ENCODE measurements around the gene GRIK4. TPM values are rescaled to one million over a fixed set of nuclear protein-coding genes. Genes with fewer than 3 reads are reported as not detected.
"Not testable (repeated sequence)": the region's sequence is repeated elsewhere in the genome, so short reads cannot be mapped to it uniquely, and the experiment has no call there.

Gene GRIK4
- total RNA-seq, 2 donors from 2014 or later, result not detected

GRCh38 chr11:120786206-120786735 lies 274.7 kb downstream of the GRIK4 start:
- ATAC-seq (replicated peaks), result no peak
- Mint-ChIP-seq H3K27ac (no peak overlapping the region), H3K36me3 (ENCODE audit: low read depth) (no peaks in the 10 kb centered on the region), H3K27me3 (peaks cover 19% of the 10 kb centered on the region), H3K4me3 (no peak overlapping the region), H3K9me3 (no peaks in the 10 kb centered on the region), H3K4me1 (no peaks in the 10 kb centered on the region)

- H3K4me3 Mint-ChIP-seq; ATAC-seq (replicated peaks); H3K36me3 Mint-ChIP-seq (ENCODE audit: low read depth); H3K27ac Mint-ChIP-seq; H3K9me3 Mint-ChIP-seq; H3K4me1 Mint-ChIP-seq: not testable (repeated sequence)
- H3K27me3 Mint-ChIP-seq, result peaks cover 15% of the 10 kb centered on the region
These were observed 275.7 kb downstream of the GRIK4 start for GRCh38 chr11:120787224-120787623.

GRCh38 chr11:120789391-120789790 lies 277.8 kb downstream of the GRIK4 start:
- ATAC-seq (replicated peaks), result no peak
- Mint-ChIP-seq H3K27me3 (peaks cover 8% of the 10 kb centered on the region), H3K4me3 (no peak overlapping the region), H3K36me3 (ENCODE audit: low read depth) (no peaks in the 10 kb centered on the region), H3K9me3 (no peaks in the 10 kb centered on the region), H3K27ac (no peak overlapping the region), H3K4me1 (no peaks in the 10 kb centered on the region)

DNA sequence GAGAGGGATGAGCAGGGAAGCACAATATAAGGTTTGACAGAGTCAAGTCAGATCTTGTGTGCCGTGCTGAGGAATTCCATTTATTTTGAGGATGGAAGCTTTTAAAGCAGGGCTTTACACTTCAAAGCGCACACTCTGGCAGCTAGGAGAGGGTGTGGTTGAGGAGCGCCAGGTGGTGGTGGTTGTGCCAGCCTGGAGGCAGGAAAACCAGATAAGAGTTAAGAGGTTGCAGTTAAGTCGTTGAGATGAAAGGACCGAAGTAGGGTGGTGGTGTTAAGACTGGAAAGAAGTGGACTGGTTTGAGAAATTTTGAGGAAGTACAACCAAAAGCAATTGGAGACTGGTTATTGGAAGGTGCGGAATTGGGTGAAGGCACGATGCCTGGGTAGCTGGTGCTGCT lies 280.8 kb downstream of the GRIK4 start:
- peaks cover 10% of the 10 kb centered on the region for H3K27me3 Mint-ChIP-seq
- no peaks in the 10 kb centered on the region for H3K36me3 Mint-ChIP-seq (ENCODE audit: low read depth)
- H3K27ac Mint-ChIP-seq, result no peak overlapping the region
- no peak for ATAC-seq (replicated peaks)
- H3K4me1 Mint-ChIP-seq, result no peaks in the 10 kb centered on the region
- H3K9me3 Mint-ChIP-seq, result no peaks in the 10 kb centered on the region
- H3K4me3 Mint-ChIP-seq, result no peak overlapping the region

DNA sequence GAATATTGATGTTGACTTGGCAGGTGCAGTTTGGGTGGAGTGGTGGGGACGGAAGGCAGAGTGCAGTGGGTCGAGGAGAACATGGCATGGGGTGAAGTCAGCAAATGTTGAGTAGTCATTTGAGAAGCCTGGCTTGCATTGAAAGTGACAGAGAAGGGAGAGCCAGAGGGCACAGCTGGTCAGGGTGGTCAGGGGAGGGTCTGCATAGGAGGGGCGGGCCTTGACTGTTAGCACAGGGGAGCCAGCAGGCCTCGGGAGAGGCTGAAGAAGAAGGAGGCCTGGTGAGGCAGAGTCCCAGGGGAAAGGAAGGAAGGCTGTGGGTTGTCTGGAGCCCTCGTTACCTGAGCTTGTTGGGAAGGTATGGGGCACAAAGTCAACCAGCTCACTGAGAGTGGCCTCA lies 281.6 kb downstream of the GRIK4 start:
- H3K9me3 Mint-ChIP-seq, result no peaks in the 10 kb centered on the region
- no peak overlapping the region for H3K4me3 Mint-ChIP-seq
- H3K27ac Mint-ChIP-seq, result no peak overlapping the region
- no peak for ATAC-seq (replicated peaks)
- no peaks in the 10 kb centered on the region for H3K36me3 Mint-ChIP-seq (ENCODE audit: low read depth)
- H3K27me3 Mint-ChIP-seq, result peaks cover 10% of the 10 kb centered on the region
- H3K4me1 Mint-ChIP-seq, result no peaks in the 10 kb centered on the region

GRCh38 chr11:120793806-120794479 lies 282.4 kb downstream of the GRIK4 start:
- no peak overlapping the region for H3K27ac Mint-ChIP-seq
- no peak overlapping the region for H3K4me3 Mint-ChIP-seq
- H3K9me3 Mint-ChIP-seq, result no peaks in the 10 kb centered on the region
- H3K4me1 Mint-ChIP-seq, result no peaks in the 10 kb centered on the region
- peaks cover 10% of the 10 kb centered on the region for H3K27me3 Mint-ChIP-seq
- H3K36me3 Mint-ChIP-seq (ENCODE audit: low read depth), result no peaks in the 10 kb centered on the region
- no peak for ATAC-seq (replicated peaks)

DNA sequence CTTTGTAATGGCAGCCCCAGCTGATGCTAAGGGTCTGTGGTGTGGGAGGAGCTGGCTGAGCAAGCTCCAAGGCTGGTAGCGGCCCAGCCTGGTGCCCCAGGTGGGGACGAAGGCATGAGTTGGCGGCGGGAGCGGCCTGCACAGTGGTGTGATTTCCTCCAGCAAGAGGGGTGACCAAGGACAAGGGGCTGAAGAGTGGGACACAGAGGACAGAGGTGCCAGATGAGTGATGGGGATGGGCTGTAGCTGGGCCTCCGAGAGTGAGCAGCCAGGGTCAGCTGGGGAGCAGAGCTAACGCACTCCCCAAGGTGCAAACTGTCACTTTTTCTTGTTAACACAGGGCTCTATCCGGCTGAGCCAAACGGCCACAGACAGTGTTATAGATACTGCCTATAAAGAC lies 283.2 kb downstream of the GRIK4 start:
- Mint-ChIP-seq H3K27me3 (peaks cover 10% of the 10 kb centered on the region), H3K9me3 (no peaks in the 10 kb centered on the region), H3K4me3 (no peak overlapping the region), H3K27ac (no peak overlapping the region), H3K4me1 (no peaks in the 10 kb centered on the region), H3K36me3 (ENCODE audit: low read depth) (no peaks in the 10 kb centered on the region)
- ATAC-seq (replicated peaks), result no peak

GRCh38 chr11:120795185-120795584 lies 283.6 kb downstream of the GRIK4 start:
- ATAC-seq (replicated peaks), result no peak
- Mint-ChIP-seq H3K27me3 (peaks cover 10% of the 10 kb centered on the region), H3K9me3 (no peaks in the 10 kb centered on the region), H3K27ac (no peak overlapping the region), H3K4me3 (no peak overlapping the region), H3K4me1 (no peaks in the 10 kb centered on the region), H3K36me3 (ENCODE audit: low read depth) (no peaks in the 10 kb centered on the region)

GRCh38 chr11:120797143-120797542 lies 285.6 kb downstream of the GRIK4 start:
- Mint-ChIP-seq H3K9me3 (no peaks in the 10 kb centered on the region), H3K4me3 (no peak overlapping the region)

DNA sequence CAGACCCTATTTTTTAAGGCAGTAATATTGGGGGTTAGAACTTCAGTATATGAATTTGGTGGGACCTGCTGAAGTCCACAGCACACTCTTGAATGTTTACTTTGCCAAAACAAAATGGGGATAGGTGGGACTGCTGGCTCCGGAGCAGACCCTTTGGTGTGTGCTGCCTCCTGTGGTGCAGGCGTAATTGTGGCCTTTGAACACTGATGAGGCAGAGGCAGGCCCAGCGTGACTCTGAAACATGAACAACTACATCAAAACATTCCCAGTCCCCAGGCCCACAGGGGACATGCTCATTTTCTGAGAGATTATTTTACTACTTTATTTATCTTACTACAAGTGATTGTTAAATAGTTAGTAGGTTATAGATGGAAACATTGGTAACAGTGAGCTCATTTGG lies 287.3 kb downstream of the GRIK4 start:
- no peaks in the 10 kb centered on the region for H3K9me3 Mint-ChIP-seq
- H3K27ac Mint-ChIP-seq, result no peak overlapping the region
- H3K4me3 Mint-ChIP-seq, result no peak overlapping the region
- H3K36me3 Mint-ChIP-seq (ENCODE audit: low read depth), result no peaks in the 10 kb centered on the region
- H3K4me1 Mint-ChIP-seq, result no peaks in the 10 kb centered on the region
- peaks cover 13% of the 10 kb centered on the region for H3K27me3 Mint-ChIP-seq
- no peak for ATAC-seq (replicated peaks)

More at GRCh38 chr11:120797143-120797542, 285.6 kb downstream of the GRIK4 start:
- H3K27ac Mint-ChIP-seq, result no peak overlapping the region
- peaks cover 10% of the 10 kb centered on the region for H3K27me3 Mint-ChIP-seq
- ATAC-seq (replicated peaks), result no peak
- no peaks in the 10 kb centered on the region for H3K36me3 Mint-ChIP-seq (ENCODE audit: low read depth)
- no peaks in the 10 kb centered on the region for H3K4me1 Mint-ChIP-seq

- Mint-ChIP-seq H3K27ac (no peak overlapping the region), H3K36me3 (ENCODE audit: low read depth) (no peaks in the 10 kb centered on the region), H3K4me1 (no peaks in the 10 kb centered on the region), H3K4me3 (no peak overlapping the region), H3K9me3 (no peaks in the 10 kb centered on the region), H3K27me3 (peaks cover 13% of the 10 kb centered on the region)
- no peak for ATAC-seq (replicated peaks)
These were observed 288.7 kb downstream of the GRIK4 start for GRCh38 chr11:120800206-120800605.

DNA sequence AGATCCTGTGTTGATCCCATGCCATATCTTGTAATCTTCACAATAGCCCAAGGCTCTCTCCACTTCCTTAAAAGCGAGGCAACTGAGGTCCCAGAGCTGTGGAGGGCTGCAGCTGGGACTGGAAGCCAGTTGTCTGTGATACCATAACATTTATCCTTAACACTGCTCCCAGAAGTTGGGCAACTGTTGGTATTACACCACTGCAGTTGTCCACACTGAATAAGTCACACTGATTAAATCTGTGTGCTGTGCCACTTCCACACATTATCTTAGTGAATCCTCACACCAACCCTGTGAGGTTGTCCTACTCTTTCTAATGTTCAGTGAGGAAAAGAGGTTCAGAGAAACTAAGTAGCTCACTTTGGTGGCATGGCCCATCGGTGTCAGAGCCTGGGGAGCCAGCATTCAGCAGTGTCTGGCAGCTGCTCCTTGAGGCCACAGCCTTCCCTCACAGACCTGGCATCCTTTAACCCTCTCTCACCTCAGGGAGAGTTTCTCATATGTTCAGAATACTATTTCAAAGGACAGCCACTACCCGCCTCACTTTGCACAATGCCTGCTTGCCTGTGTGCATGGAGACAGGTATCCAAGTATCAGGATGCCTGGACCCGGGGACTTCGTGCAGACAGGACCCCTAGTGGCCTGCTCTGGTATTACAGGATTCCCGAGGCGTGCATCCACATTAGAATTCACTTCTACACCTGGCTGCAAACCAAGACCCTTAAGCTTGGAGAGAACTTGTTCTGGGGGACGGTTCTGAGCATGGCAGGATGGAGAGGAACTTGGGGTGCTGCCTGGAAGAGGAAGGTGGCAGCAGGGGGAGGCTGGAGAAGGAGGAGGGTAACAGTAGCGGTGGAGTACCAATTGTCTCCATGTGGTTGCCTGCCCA lies 290.5 kb downstream of the GRIK4 start:
- Mint-ChIP-seq H3K27ac (no peak overlapping the region), H3K36me3 (ENCODE audit: low read depth) (no peaks in the 10 kb centered on the region), H3K27me3 (peaks cover 10% of the 10 kb centered on the region), H3K4me3 (no peak overlapping the region), H3K4me1 (no peaks in the 10 kb centered on the region), H3K9me3 (no peaks in the 10 kb centered on the region)
- peak; percentile 47 for ATAC-seq (replicated peaks)

DNA sequence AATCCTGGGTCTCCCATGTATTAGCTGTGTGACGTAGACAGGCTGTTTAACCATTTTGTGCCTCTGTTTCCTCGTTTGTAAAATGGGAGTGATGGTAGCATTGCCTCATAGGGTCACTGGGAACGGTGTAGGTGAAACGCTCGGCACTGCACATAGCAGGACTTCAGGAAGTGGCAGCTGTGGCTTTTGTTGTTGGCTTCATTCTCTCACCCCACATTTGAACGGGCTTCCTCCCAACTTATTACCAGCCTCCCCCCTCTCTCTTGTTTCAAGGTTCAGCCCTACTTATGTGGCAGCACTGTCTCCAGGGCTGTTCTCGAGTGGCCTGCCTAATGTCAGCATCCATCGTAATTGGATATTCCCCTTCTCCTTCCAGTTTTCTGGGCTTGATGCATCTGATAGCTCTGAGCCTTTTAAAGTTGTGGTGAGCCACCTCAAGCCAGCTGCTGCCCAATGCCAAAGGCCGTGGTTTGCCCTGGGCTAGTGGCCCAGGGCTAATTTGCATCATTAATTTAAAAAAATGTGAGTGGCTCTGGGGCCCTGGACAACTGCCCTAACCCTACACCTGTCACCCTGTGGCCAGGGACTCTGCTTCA lies 294.5 kb downstream of the GRIK4 start:
- Mint-ChIP-seq H3K36me3 (ENCODE audit: low read depth) (no peaks in the 10 kb centered on the region), H3K9me3 (no peaks in the 10 kb centered on the region), H3K27ac (no peak overlapping the region), H3K4me3 (no peak overlapping the region), H3K27me3 (peaks cover 16% of the 10 kb centered on the region), H3K4me1 (no peaks in the 10 kb centered on the region)
- no peak for ATAC-seq (replicated peaks)

GRCh38 chr11:120807414-120808150 lies 296.0 kb downstream of the GRIK4 start:
- no peak overlapping the region for H3K4me3 Mint-ChIP-seq
- no peak for ATAC-seq (replicated peaks)

More at GRCh38 chr11:120807414-120808150, 296.0 kb downstream of the GRIK4 start:
- no peak overlapping the region for H3K27ac Mint-ChIP-seq
- H3K27me3 Mint-ChIP-seq, result peaks cover 13% of the 10 kb centered on the region
- no peaks in the 10 kb centered on the region for H3K36me3 Mint-ChIP-seq (ENCODE audit: low read depth)
- H3K9me3 Mint-ChIP-seq, result no peaks in the 10 kb centered on the region
- no peaks in the 10 kb centered on the region for H3K4me1 Mint-ChIP-seq

All from activated T-helper 17 cell treated with anti-CD3 and anti-CD28 coated beads, Interleukin-2, amount 50 U/mL, for 72 hours (primary cell).